T-helper 1 cell treated with Interleukin-12 subunit alpha and Interleukin-12 subunit beta and Interleukin-4 antibody, amounts not matched to agents 30 μg/mL and 1 μg/mL, for 36 hours (primary cell): Measurements from ENCODE around the gene VPS11.

Experiments
- H3K27ac Mint-ChIP-seq: one replicate; pipeline ENCODE4 v1.8.0; 2021; ENCODE audit warnings: mild to moderate bottlenecking, mixed read lengths
- H3K27me3 Mint-ChIP-seq: one replicate; pipeline ENCODE4 v1.8.0; 2021; ENCODE audit warnings: low read depth, mixed read lengths
- H3K36me3 Mint-ChIP-seq: one replicate; pipeline ENCODE4 v1.8.0; 2021; ENCODE audit warnings: low read depth, mixed read lengths
- H3K4me1 Mint-ChIP-seq: one replicate; pipeline ENCODE4 v1.8.0; 2021; ENCODE audit warnings: low read depth, mixed read lengths
- H3K4me3 Mint-ChIP-seq: one replicate; pipeline ENCODE4 v1.8.0; 2021; ENCODE audit warnings: mild to moderate bottlenecking, moderate library complexity, mixed read lengths
- H3K9me3 Mint-ChIP-seq: one replicate; pipeline ENCODE4 v1.8.0; 2021; ENCODE audit warnings: mixed read lengths

VPS11 gene

GRCh38 chr11:119126675-119127268 is 59.2 kb downstream of the VPS11 start:
- no peaks in the 10 kb centered on the region for H3K9me3 Mint-ChIP-seq
- no peak overlapping the region for H3K27ac Mint-ChIP-seq
- H3K36me3 Mint-ChIP-seq, result peaks cover 29% of the 10 kb centered on the region
- H3K27me3 Mint-ChIP-seq, result no peaks in the 10 kb centered on the region
- H3K4me1 Mint-ChIP-seq, result peaks cover 17% of the 10 kb centered on the region
- no peak overlapping the region for H3K4me3 Mint-ChIP-seq

- H3K36me3 Mint-ChIP-seq, result peaks cover 39% of the 10 kb centered on the region
- H3K4me1 Mint-ChIP-seq, result peaks cover 5% of the 10 kb centered on the region
- no peak overlapping the region for H3K27ac Mint-ChIP-seq
- no peak overlapping the region for H3K4me3 Mint-ChIP-seq
- no peaks in the 10 kb centered on the region for H3K9me3 Mint-ChIP-seq
- H3K27me3 Mint-ChIP-seq, result no peaks in the 10 kb centered on the region
Observed at GRCh38 chr11:119130662-119131061, 63.0 kb downstream of the VPS11 start.
